Pancreas (tissue), 10 donors: ENCODE measurements around the gene AMOTL2. TPM values are rescaled to one million over a fixed set of nuclear protein-coding genes. Genes with fewer than 3 reads are reported as not detected.

Experiments used
- ATAC-seq, 4 donors: fragments of 200-7000 bp; cut with Tn5 transposase; one replicate each; pipeline versions ENCODE4 v1.8.0 to v1.9.1; 2020; ENCODE audit warnings: mild to moderate bottlenecking in 4 of 4, moderate library complexity in 4 of 4
- DNase-seq, 6 donors: peaks; one replicate each; pipeline ENCODE4 v3.0.0-alpha.2; 2020
- FAIRE-seq: peaks from 2 replicates; lab custom pipeline; 2012; peaks lifted over from hg19 to GRCh38; lab: Jason Lieb, UNC
- H3K27ac ChIP-seq, 4 donors: fragments of 200-600 bp; sonication (generic); 1 replicate in 3 of 4; 2 replicates in 1 of 4; pipeline versions ENCODE4 v1.5.0 to v1.8.0; 2020
- H3K27me3 ChIP-seq, 4 donors: fragments of 200-600 bp; one replicate each; pipeline ENCODE4 v1.8.0; 2021
- H3K36me3 ChIP-seq, 3 donors: fragments of 200-600 bp; sonication (generic) in 1 of 3; one replicate each; pipeline versions ENCODE4 v1.5.0 to v1.8.0; 2020 to 2021
- H3K4me1 ChIP-seq, 3 donors: fragments of 200-600 bp; one replicate each; pipeline ENCODE4 v1.8.0; 2021
- H3K4me3 ChIP-seq, 4 donors: fragments of 200-600 bp; sonication (generic) in 2 of 4; one replicate each; pipeline versions ENCODE4 v1.5.0 to v1.8.0; 2020 to 2021
- H3K9me3 ChIP-seq, 4 donors: fragments of 200-600 bp; one replicate each; pipeline ENCODE4 v1.8.0; 2021
- WGBS, 2 donors: extraction: QIAGEN DNeasy Blood & Tissue Kit; methylation state at CpG; one replicate each; pipeline ENCODE4 v1.1.7; 2013; 5-methylcytosine and 5-hydroxymethylcytosine counted together
- intact Hi-C, 3 donors: fragments of 100-400 bp; cut with DNase I; formaldehyde crosslinking; loops; one replicate each; pipeline versions ENCODE4 v1.11.1 to v1.14.2; 2022
- polyA plus RNA-seq, 2 donors: library from polyadenylated mRNA; stranded (reverse); fragments of 200-250 nt; gene quantifications; one replicate each; pipeline ENCODE4 v1.2.3, GENCODE V29; 2013
- total RNA-seq, 6 donors: library from RNA; stranded (reverse); fragmentation: NEBNext Ultra II Directional in 4 of 6; extraction: Animal tissue kit (Norgen Biotek cat#: 25700) in 4 of 6; gene quantifications; one replicate each; pipeline versions ENCODE4 v1.2.1 to v1.2.4, GENCODE V29; 2021 to 2023
- TF ChIP-seq, protein P1 (sequence below), 4 donors: fragments of 200-600 bp; sonication (generic) in 3 of 4; IDR thresholded peaks; one replicate each; pipeline versions ENCODE4 v1.5.0 to v1.8.0; 2021; ENCODE audit warnings: antibody characterized with exemption in 4 of 4
- donor health status: healthy with polysubstance abuse.
- donor health status: DM: no; HTN: no; CAD: no; lungs with moderate emphysema.
- donor health status: DM: no; HTN: no; CAD: no.
- donor health status: control.
- donor health status: control.
- donor health status: Bipolar disorder and iron deficiency.
- donor health status: DM: yes; HTN: yes; CAD: no.
- donor health status: DM: no; HTN: no; CAD: no.
- donor health status: DM: no; HTN: no; CAD: no.
- donor health status: DM: yes; HTN: yes; CAD: no.

Gene AMOTL2
- total and polyA plus RNA-seq, 8 donors = 11.9 to 35.7 (median 28.9) TPM

DNA sequence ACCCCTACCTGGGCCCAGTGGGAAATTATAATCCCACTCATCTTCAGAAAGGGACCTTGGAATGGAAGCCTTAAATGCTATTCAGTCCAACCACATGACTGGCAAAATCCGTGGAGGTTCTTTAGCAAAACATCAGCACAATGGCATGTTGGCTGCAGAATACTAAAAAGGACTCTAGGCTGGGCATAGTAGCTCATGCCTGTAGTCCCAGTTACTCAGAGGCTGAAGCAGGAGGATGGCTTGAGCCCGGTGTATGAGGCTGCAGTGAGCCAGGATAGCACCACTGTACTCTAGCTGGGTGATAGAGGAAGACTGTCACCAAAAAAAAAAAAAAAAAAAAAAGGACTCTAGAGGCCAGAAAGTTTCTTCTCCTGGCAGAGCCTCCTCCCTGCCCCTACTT lies 63.0 kb downstream of the AMOTL2 start:
- Histone ChIP-seq H3K9me3 (no peaks in the 10 kb centered on the region), H3K27ac (peak overlapping the region; percentile 71 to 87 (median 81)), H3K27me3 (no peaks in the 10 kb centered on the region), H3K36me3 (no peaks in the 10 kb centered on the region), H3K4me3 (no peak overlapping the region), H3K4me1 (peaks cover 0 to 13% (median 8%) of the 10 kb centered on the region in 3 donors)
- FAIRE-seq (no peak), ATAC-seq (no peak), DNase-seq (no peak)
- WGBS, 2 donors = 62 to 66% methylated on average over 2 of the region's 2 CpGs
- TF ChIP-seq, protein P1, sequence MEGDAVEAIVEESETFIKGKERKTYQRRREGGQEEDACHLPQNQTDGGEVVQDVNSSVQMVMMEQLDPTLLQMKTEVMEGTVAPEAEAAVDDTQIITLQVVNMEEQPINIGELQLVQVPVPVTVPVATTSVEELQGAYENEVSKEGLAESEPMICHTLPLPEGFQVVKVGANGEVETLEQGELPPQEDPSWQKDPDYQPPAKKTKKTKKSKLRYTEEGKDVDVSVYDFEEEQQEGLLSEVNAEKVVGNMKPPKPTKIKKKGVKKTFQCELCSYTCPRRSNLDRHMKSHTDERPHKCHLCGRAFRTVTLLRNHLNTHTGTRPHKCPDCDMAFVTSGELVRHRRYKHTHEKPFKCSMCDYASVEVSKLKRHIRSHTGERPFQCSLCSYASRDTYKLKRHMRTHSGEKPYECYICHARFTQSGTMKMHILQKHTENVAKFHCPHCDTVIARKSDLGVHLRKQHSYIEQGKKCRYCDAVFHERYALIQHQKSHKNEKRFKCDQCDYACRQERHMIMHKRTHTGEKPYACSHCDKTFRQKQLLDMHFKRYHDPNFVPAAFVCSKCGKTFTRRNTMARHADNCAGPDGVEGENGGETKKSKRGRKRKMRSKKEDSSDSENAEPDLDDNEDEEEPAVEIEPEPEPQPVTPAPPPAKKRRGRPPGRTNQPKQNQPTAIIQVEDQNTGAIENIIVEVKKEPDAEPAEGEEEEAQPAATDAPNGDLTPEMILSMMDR (IDR thresholded peaks at IDR 0.05) = no peak
- intact Hi-C loops = loop anchor here in 1 of 3 donors (5.0 kb wide), 1 partner anchor 66 kb away; no protein-coding TSS in a partner anchor

DNA sequence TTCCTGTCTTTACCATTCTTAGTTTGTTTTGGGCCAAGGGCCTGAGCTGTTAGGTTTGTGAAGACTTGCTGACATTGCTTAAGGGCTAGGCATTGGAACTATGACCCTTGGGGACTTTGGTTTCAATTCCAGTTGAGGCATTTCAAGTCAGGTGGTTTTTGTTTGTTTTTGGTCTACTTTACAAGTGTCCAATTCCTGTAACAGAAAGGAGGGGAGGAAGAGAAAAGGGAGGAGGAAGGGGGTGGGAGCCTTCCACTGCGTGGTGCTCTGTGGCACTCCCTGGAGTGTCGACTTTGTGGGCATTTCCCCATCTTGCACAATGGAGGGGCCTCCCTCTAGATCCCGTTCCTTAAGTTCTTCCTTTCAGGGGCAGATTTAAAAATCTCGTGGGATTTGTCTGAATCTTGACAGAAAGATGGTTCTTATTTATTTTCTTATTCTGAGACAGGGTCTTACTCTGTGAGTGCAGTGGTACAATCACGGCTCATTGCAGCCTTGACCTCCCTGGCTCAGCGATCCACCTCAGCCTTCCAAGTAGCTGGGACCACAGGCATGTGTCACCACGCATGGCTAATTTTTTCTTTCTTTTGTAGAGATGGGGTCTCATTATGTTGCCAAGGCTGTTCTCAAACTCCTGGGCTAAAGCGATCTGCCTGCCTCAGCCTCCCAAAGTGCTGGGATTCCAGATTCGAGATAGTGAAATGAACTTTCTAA lies 64.1 kb downstream of the AMOTL2 start:
- no peak for FAIRE-seq

DNA sequence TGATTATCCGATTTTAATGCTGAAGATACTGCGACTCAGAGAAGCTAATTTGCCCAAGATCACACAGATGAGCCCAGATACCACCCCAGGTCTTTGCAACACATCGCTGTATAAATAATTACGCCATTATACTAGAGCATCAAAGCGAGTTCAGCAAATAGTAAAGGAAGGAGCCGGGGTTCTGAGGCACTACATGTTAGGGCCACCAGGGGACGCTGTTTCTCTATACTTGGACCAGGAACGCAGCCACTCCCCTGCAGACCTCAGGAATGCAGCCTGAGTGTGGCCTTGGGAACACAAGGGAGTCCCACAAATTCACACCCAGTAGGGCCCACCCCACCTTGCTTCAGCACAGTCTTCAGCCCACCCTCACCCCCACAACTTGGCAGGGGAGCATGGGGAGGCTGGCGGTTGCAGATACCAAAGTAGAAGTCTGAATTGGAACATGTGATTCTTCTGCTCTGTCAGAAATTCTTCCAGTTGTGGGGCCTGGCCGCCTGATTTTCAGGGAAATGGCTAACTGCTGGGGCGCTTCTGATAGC lies 65.8 kb downstream of the AMOTL2 start:
- DNase-seq (peak; percentile 63 to 90 (median 80)), FAIRE-seq (no peak), ATAC-seq (peak; percentile 36 to 84 (median 69))
- intact Hi-C loops = loop anchor here in 2 of 3 donors (5.0 kb wide), 1 partner anchor 164 kb away; no protein-coding TSS in a partner anchor
- peak overlapping the region; percentile 17 to 54 (median 42) for H3K27ac ChIP-seq
- 5 to 7% methylated on average over 11 of the region's 11 CpGs for WGBS, 2 donors
- no peaks in the 10 kb centered on the region for H3K27me3 ChIP-seq
- no peaks in the 10 kb centered on the region for H3K36me3 ChIP-seq
- no peak overlapping the region for H3K4me3 ChIP-seq
- no peaks in the 10 kb centered on the region for H3K9me3 ChIP-seq
- peaks cover 0 to 8% (median 8%) of the 10 kb centered on the region in 3 donors for H3K4me1 ChIP-seq
- TF ChIP-seq, protein P1 (IDR thresholded peaks at IDR 0.05) = peak; percentile 88 to 98 (median 96)

More for the DNA sequence above, 64.1 kb downstream of the AMOTL2 start:
- TF ChIP-seq, protein P1 (IDR thresholded peaks at IDR 0.05) = no peak
- WGBS, 2 donors = 70 to 78% methylated on average over 9 of the region's 9 CpGs
- intact Hi-C loops = loop anchor here in 2 of 3 donors (5.0 kb wide), 2 partner anchors 67 to 162 kb away; no protein-coding TSS in a partner anchor
- H3K4me3 ChIP-seq = no peak overlapping the region
- H3K9me3 ChIP-seq = no peaks in the 10 kb centered on the region
- peaks cover 0 to 13% (median 8%) of the 10 kb centered on the region in 3 donors for H3K4me1 ChIP-seq
- ATAC-seq = no peak
- H3K27ac ChIP-seq = no peak overlapping the region
- no peak for DNase-seq
- H3K36me3 ChIP-seq = no peaks in the 10 kb centered on the region
- H3K27me3 ChIP-seq = no peaks in the 10 kb centered on the region

DNA sequence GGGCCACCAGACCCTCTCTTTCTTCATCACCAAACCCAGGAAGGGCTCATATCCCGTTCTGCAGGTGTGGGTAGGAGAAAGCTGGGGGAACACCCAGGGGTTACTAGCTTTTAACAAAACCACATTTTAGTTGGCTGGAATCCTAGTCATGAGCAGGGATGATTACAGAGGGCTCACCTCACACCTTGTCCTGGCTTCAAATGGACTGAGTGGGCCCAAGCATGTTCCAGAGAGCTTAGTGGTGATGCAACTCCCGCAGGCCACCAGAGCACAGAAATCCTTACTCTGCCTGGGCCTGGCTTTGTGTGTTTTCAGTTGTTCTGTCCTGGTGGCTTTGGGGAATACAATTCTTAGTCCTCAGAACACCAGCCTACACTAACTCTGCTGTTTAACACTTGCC lies 66.8 kb downstream of the AMOTL2 start:
- Histone ChIP-seq H3K27me3 (no peaks in the 10 kb centered on the region), H3K27ac (no peak overlapping the region), H3K4me3 (no peak overlapping the region), H3K4me1 (peaks cover 0 to 8% (median 1%) of the 10 kb centered on the region in 3 donors), H3K9me3 (no peaks in the 10 kb centered on the region), H3K36me3 (no peaks in the 10 kb centered on the region)
- FAIRE-seq (no peak), ATAC-seq (no peak), DNase-seq (no peak)
- TF ChIP-seq, protein P1 (IDR thresholded peaks at IDR 0.05) = no peak
- WGBS, 2 donors = 44 to 58% methylated on average over 2 of the region's 2 CpGs
- intact Hi-C loops = loop anchor here in 2 of 3 donors (5.0 kb wide), 1 partner anchor 165 kb away; no protein-coding TSS in a partner anchor
